Activated CD8-positive, alpha-beta T cell treated with anti-CD3 and anti-CD28 coated beads for 36 hours (primary cell): ENCODE data around the gene MMP11. TPM values are rescaled to one million over a fixed set of nuclear protein-coding genes. Genes with fewer than 3 reads are reported as not detected.

Source experiments
- ATAC-seq: fragments of 200-7000 bp; cut with Tn5 transposase; one replicate; pipeline ENCODE4 v1.10.0; 2021; ENCODE audit warnings: mild to moderate bottlenecking, moderate library complexity
- CTCF ChIA-PET: fragments of 350-600 bp; sonication (Branson Sonifier 250); formaldehyde crosslinking; loops from one replicate; lab custom pipeline; 2021; ENCODE audit warnings: antibody characterized with exemption; lab: Charles Lee
- POLR2A ChIA-PET: fragments of 350-600 bp; sonication (Branson Sonifier 250); formaldehyde crosslinking; loops from one replicate; lab custom pipeline; 2021; ENCODE audit warnings: antibody characterized with exemption; lab: Charles Lee
- DNase-seq: peaks from one replicate; pipeline ENCODE4 v3.0.0-alpha.2; 2020
- H3K27ac Mint-ChIP-seq: one replicate; pipeline ENCODE4 v1.8.0; 2021; ENCODE audit warnings: mild to moderate bottlenecking, mixed read lengths
- H3K27me3 Mint-ChIP-seq: one replicate; pipeline ENCODE4 v1.8.0; 2021; ENCODE audit warnings: mixed read lengths
- H3K36me3 Mint-ChIP-seq: one replicate; pipeline ENCODE4 v1.8.0; 2021; ENCODE audit warnings: low read depth, mixed read lengths
- H3K4me1 Mint-ChIP-seq: one replicate; pipeline ENCODE4 v1.8.0; 2021; ENCODE audit warnings: low read depth, mixed read lengths
- H3K4me3 Mint-ChIP-seq: one replicate; pipeline ENCODE4 v1.8.0; 2021; ENCODE audit warnings: mild to moderate bottlenecking, moderate library complexity, mixed read lengths
- H3K9me3 Mint-ChIP-seq: one replicate; pipeline ENCODE4 v1.8.0; 2021; ENCODE audit warnings: mixed read lengths
- intact Hi-C: fragments of 100-400 bp; cut with micrococcal nuclease; formaldehyde crosslinking; loops from one replicate; pipeline ENCODE4 v1.10.0; 2022
- total RNA-seq, 2 experiments: library from RNA; stranded (reverse); gene quantifications; one replicate each; pipeline ENCODE4 v1.2.3, GENCODE V29; 2021
- TF ChIP-seq, protein P1 (sequence below): fragments of 200-600 bp; IDR thresholded peaks from one replicate; pipeline ENCODE4 v1.8.0; 2022; ENCODE audit warnings: antibody characterized with exemption, mild to moderate bottlenecking

Gene MMP11
- total RNA-seq, 2 experiments from 2014 or later = 0.85 to 1.4 TPM

GRCh38 chr22:23753385-23753784, 19.3 kb upstream of the MMP11 start:
- H3K9me3 Mint-ChIP-seq = no peaks in the 10 kb centered on the region
- intact Hi-C loops = no loop called here
- no peaks in the 10 kb centered on the region for H3K36me3 Mint-ChIP-seq
- TF ChIP-seq, protein P1, sequence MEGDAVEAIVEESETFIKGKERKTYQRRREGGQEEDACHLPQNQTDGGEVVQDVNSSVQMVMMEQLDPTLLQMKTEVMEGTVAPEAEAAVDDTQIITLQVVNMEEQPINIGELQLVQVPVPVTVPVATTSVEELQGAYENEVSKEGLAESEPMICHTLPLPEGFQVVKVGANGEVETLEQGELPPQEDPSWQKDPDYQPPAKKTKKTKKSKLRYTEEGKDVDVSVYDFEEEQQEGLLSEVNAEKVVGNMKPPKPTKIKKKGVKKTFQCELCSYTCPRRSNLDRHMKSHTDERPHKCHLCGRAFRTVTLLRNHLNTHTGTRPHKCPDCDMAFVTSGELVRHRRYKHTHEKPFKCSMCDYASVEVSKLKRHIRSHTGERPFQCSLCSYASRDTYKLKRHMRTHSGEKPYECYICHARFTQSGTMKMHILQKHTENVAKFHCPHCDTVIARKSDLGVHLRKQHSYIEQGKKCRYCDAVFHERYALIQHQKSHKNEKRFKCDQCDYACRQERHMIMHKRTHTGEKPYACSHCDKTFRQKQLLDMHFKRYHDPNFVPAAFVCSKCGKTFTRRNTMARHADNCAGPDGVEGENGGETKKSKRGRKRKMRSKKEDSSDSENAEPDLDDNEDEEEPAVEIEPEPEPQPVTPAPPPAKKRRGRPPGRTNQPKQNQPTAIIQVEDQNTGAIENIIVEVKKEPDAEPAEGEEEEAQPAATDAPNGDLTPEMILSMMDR = no peak
- H3K27ac Mint-ChIP-seq = no peak overlapping the region
- no peak for ATAC-seq
- POLR2A ChIA-PET = interaction anchor here (1.0 to 1.3 kb wide), 2 partner anchors 14 to 37 kb away, joined by 3 read pairs; no protein-coding TSS in a partner anchor
- no peaks in the 10 kb centered on the region for H3K27me3 Mint-ChIP-seq
- CTCF ChIA-PET = interaction anchor here (1.0 kb wide), 2 partner anchors 13 to 14 kb away, joined by 3 read pairs; partner anchors contain the start of gene CHCHD10
- no peak overlapping the region for H3K4me3 Mint-ChIP-seq
- peaks cover 18% of the 10 kb centered on the region for H3K4me1 Mint-ChIP-seq
- DNase-seq = no peak

DNA sequence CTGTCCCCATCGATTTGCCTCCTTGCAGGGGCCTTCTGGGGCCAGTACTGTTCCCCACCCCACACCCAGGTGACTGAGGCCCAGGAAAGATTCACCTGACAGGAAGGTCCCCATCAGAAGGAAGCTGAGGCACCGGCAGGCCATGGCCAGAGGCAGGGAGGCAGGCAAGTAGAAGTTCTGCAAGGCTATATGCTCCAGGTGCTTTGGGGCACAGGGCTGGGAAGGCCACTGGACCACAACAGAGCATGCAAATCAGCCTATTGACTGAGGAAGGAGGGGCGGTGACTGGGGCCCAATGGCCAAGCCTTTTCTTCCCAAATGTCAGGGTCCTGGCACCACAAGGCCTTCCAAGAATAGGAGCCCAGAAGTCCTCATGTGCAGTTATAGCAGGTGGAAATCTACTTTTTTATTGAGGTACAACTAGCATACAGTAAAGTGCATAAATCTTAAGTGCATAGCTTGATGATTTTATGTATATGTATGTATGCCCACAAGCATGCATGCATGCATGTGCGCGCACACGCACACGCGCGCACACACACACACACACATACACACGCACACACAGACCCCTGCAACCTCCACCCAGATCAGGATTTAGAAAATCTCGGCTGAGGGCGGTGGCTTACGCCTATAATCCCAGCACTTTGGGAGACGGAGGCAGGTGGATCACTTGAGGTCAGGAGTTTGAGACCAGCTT, 18.3 kb upstream of the MMP11 start, which contains the start of gene VPREB3:
Gene VPREB3, minus strand, starts transcription at position 206 of the 700 bp plus-strand sequence. Its CDS starts 62 bp downstream, at position 144.
- TF ChIP-seq, protein P1 = no peak
- ATAC-seq (no peak), DNase-seq (no peak)
- Mint-ChIP-seq H3K27ac (no peak within 1 kb of the TSS), H3K4me1 (peaks cover 18% of the 10 kb centered on the region), H3K27me3 (no peaks in the 10 kb centered on the region), H3K9me3 (no peaks in the 10 kb centered on the region), H3K36me3 (no peaks in the 10 kb centered on the region), H3K4me3 (no peak within 1 kb of the TSS)
- intact Hi-C loops = no loop called here
- CTCF ChIA-PET = interaction anchor here (0.9 to 1.2 kb wide), 2 partner anchors 11 to 23 kb away, joined by 3 read pairs; no protein-coding TSS in a partner anchor
- POLR2A ChIA-PET = interaction anchor here (1.3 to 1.6 kb wide), 2 partner anchors 9 to 38 kb away, joined by 3 to 5 read pairs; no protein-coding TSS in a partner anchor

- Mint-ChIP-seq H3K27ac (no peak overlapping the region), H3K9me3 (no peaks in the 10 kb centered on the region), H3K27me3 (no peaks in the 10 kb centered on the region), H3K36me3 (no peaks in the 10 kb centered on the region), H3K4me3 (no peak overlapping the region), H3K4me1 (peaks cover 12% of the 10 kb centered on the region)
- DNase-seq = no peak
- CTCF ChIA-PET = interaction anchor here (0.9 to 1.2 kb wide), 2 partner anchors 12 to 23 kb away, joined by 3 read pairs; no protein-coding TSS in a partner anchor
- POLR2A ChIA-PET = interaction anchor here (1.6 kb wide), 1 partner anchor 8 kb away, joined by 5 read pairs; no protein-coding TSS in a partner anchor
- TF ChIP-seq, protein P1 = no peak
- ATAC-seq = no peak
- intact Hi-C loops = no loop called here
Measured at GRCh38 chr22:23754980-23755636, 17.5 kb upstream of the MMP11 start.

- no peak for ATAC-seq
- peaks cover 8% of the 10 kb centered on the region for H3K4me1 Mint-ChIP-seq
- no peaks in the 10 kb centered on the region for H3K36me3 Mint-ChIP-seq
- H3K4me3 Mint-ChIP-seq = no peak overlapping the region
- CTCF ChIA-PET = interaction anchor here (0.9 to 1.2 kb wide), 2 partner anchors 12 to 24 kb away, joined by 3 read pairs; no protein-coding TSS in a partner anchor
- DNase-seq = no peak
- POLR2A ChIA-PET = interaction anchor here (1.6 kb wide), 1 partner anchor 8 kb away, joined by 5 read pairs; no protein-coding TSS in a partner anchor
- no peak overlapping the region for H3K27ac Mint-ChIP-seq
- intact Hi-C loops = no loop called here
- H3K9me3 Mint-ChIP-seq = no peaks in the 10 kb centered on the region
- TF ChIP-seq, protein P1 = no peak
- H3K27me3 Mint-ChIP-seq = no peaks in the 10 kb centered on the region
Measured at GRCh38 chr22:23755711-23756110, 16.9 kb upstream of the MMP11 start.
